HEK293 (cell line): ENCODE measurements around the gene MARCHF9.

ENCODE experiments used
- CTCF ChIP-seq: fragments of 450-650 bp; formaldehyde crosslinking; IDR thresholded peaks from 2 replicates; pipeline ENCODE4 v1.5.1; 2016; ENCODE audit warnings: missing biosample characterization, missing genetic modification characterization
- MYNN ChIP-seq: fragments of 450-650 bp; formaldehyde crosslinking; IDR thresholded peaks from 2 replicates; pipeline ENCODE4 v1.5.1; 2016; ENCODE audit warnings: missing biosample characterization, missing genetic modification characterization, borderline replicate concordance
- PBX3 ChIP-seq: sonication (generic); formaldehyde crosslinking; IDR thresholded peaks from 2 replicates; pipeline ENCODE4 v1.8.1; 2022; ENCODE audit warnings: mild to moderate bottlenecking, moderate library complexity, missing genetic modification reagents
- REPIN1 ChIP-seq: fragments of 450-650 bp; formaldehyde crosslinking; IDR thresholded peaks from 2 replicates; pipeline ENCODE4 v1.5.1; 2017; ENCODE audit warnings: missing biosample characterization, missing genetic modification characterization, low read depth
- SALL2 ChIP-seq: fragments of 450-650 bp; formaldehyde crosslinking; IDR thresholded peaks from 2 replicates; pipeline ENCODE4 v1.5.0; 2017; ENCODE audit warnings: missing biosample characterization, mild to moderate bottlenecking, missing genetic modification characterization, borderline replicate concordance
- ZFP69B ChIP-seq: fragments of 450-650 bp; formaldehyde crosslinking; IDR thresholded peaks from 2 replicates; pipeline ENCODE4 v1.5.1; 2016; ENCODE audit warnings: missing biosample characterization, missing genetic modification characterization
- ZNF211 ChIP-seq: fragments of 450-650 bp; formaldehyde crosslinking; IDR thresholded peaks from 2 replicates; pipeline ENCODE4 v1.5.1; 2016; ENCODE audit warnings: low read depth, missing biosample characterization, missing genetic modification characterization
- ZNF274 ChIP-seq, 2 experiments: fragments of 200-500 bp in 1 of 2; fragments of 450-650 bp in 1 of 2; sonication (Bioruptor generic) in 1 of 2; formaldehyde crosslinking in 1 of 2; IDR thresholded peaks; 2 replicates each; pipeline versions ENCODE4 v1.5.1 to v1.6.1; 2014 to 2016; ENCODE audit warnings: borderline replicate concordance in 1 of 2, inconsistent platforms in 1 of 2, low read length in 1 of 2, missing biosample characterization in 1 of 2, missing genetic modification characterization in 1 of 2
- ZNF302 ChIP-seq: fragments of 450-650 bp; formaldehyde crosslinking; IDR thresholded peaks from 2 replicates; pipeline ENCODE4 v1.5.1; 2016; ENCODE audit warnings: missing biosample characterization, missing genetic modification characterization, low read depth
- ZNF398 ChIP-seq: fragments of 450-650 bp; formaldehyde crosslinking; IDR thresholded peaks from 2 replicates; pipeline ENCODE4 v1.5.1; 2017; ENCODE audit warnings: missing biosample characterization, missing genetic modification characterization
- ZNF560 ChIP-seq: fragments of 450-650 bp; formaldehyde crosslinking; IDR thresholded peaks from 2 replicates; pipeline ENCODE4 v1.5.1; 2017; ENCODE audit warnings: missing biosample characterization, missing genetic modification characterization, borderline replicate concordance

GRCh38 chr12:57793920-57794319 lies 39.0 kb downstream of the MARCHF9 start:
- no peak for TF ChIP-seq PBX3 (CRISPR knock-in tag)
- TF ChIP-seq ZNF274 (IDR thresholded peaks at IDR 0.05; ENCODE audit: low read length), result no peak
- TF ChIP-seq ZNF274 (tag by site-specific recombination; IDR thresholded peaks at IDR 0.05; ENCODE audit: borderline replicate concordance), result no peak
- TF ChIP-seq REPIN1 (tag by site-specific recombination), result no peak
- no peak for TF ChIP-seq MYNN (tag by site-specific recombination)
- TF ChIP-seq ZNF398, result no peak
- no peak for TF ChIP-seq CTCF (tag by site-specific recombination)
- TF ChIP-seq ZNF302 (tag by site-specific recombination), result no peak
- no peak for TF ChIP-seq ZNF560 (tag by site-specific recombination)
- TF ChIP-seq SALL2 (tag by site-specific recombination), result no peak
- TF ChIP-seq ZFP69B (tag by site-specific recombination), result no peak
- TF ChIP-seq ZNF211 (tag by site-specific recombination), result no peak
